GM23338 (cell line): ENCODE results near the gene NRG3. TPM values are rescaled to one million over a fixed set of nuclear protein-coding genes. Genes with fewer than 3 reads are reported as not detected.

ENCODE experiments used
- ATAC-seq: fragments of 200-7000 bp; cut with Tn5 transposase; 3 replicates; pipeline ENCODE4 v1.9.1; 2020
- DNase-seq: peaks from one replicate; pipeline ENCODE4 v3.0.0-alpha.2; 2015; ENCODE audit warnings: low spot score
- H2AFZ ChIP-seq: fragments of 200-600 bp; sonication (generic); 2 replicates; pipeline ENCODE4 v1.8.0; 2016; ENCODE audit warnings: antibody characterized with exemption, mild to moderate bottlenecking, moderate library complexity
- H3F3A ChIP-seq: fragments of 200-600 bp; sonication (generic); replicated peaks from 2 replicates; pipeline ENCODE4 v1.8.0; 2017; ENCODE audit warnings: antibody characterized with exemption, mixed run types, low read depth
- H3K27ac ChIP-seq: fragments of 200-600 bp; sonication (generic); 2 replicates; pipeline ENCODE4 v1.6.1; 2016; ENCODE audit warnings: low read depth
- H3K27me3 ChIP-seq: fragments of 200-600 bp; sonication (generic); 2 replicates; pipeline ENCODE4 v1.8.0; 2016; ENCODE audit warnings: mild to moderate bottlenecking, mixed run types, moderate library complexity; ENCODE audit not compliant: insufficient read depth
- H3K36me3 ChIP-seq: fragments of 200-600 bp; sonication (generic); 2 replicates; pipeline ENCODE4 v1.8.0; 2016; ENCODE audit warnings: mild to moderate bottlenecking; ENCODE audit not compliant: insufficient read depth
- H3K4me1 ChIP-seq: fragments of 200-600 bp; sonication (generic); 2 replicates; pipeline ENCODE4 v1.8.0; 2016; ENCODE audit warnings: mild to moderate bottlenecking, moderate library complexity; ENCODE audit not compliant: insufficient read depth
- H3K4me2 ChIP-seq: fragments of 200-600 bp; sonication (generic); 2 replicates; pipeline ENCODE4 v1.7.1; 2017; ENCODE audit warnings: mixed run types
- H3K4me3 ChIP-seq: fragments of 200-600 bp; sonication (generic); 2 replicates; pipeline ENCODE4 v1.6.1; 2016; ENCODE audit warnings: mixed run types
- H3K79me2 ChIP-seq: fragments of 200-600 bp; sonication (generic); replicated peaks from 2 replicates; pipeline ENCODE4 v1.8.0; 2017; ENCODE audit warnings: mild to moderate bottlenecking; ENCODE audit not compliant: insufficient read depth
- H3K9me2 ChIP-seq: fragments of 200-600 bp; sonication (generic); 2 replicates; pipeline ENCODE4 v1.8.0; 2017; ENCODE audit not compliant: insufficient read depth
- H4K20me1 ChIP-seq: fragments of 200-600 bp; sonication (generic); replicated peaks from 2 replicates; pipeline ENCODE4 v1.8.0; 2017; ENCODE audit warnings: mild to moderate bottlenecking; ENCODE audit not compliant: insufficient read depth
- H3K27ac Mint-ChIP-seq: 2 replicates; pipeline ENCODE4 v1.8.0; 2020; ENCODE audit warnings: inconsistent platforms, mild to moderate bottlenecking, moderate library complexity, mixed read lengths
- H3K27me3 Mint-ChIP-seq: 3 replicates; pipeline ENCODE4 v1.8.0; 2022; ENCODE audit warnings: low read depth, mild to moderate bottlenecking, moderate library complexity, mixed read lengths, inconsistent platforms; ENCODE audit not compliant: insufficient read depth, poor library complexity
- H3K36me3 Mint-ChIP-seq: 3 replicates; pipeline ENCODE4 v1.8.0; 2021; ENCODE audit warnings: low read depth, mild to moderate bottlenecking, inconsistent platforms, moderate library complexity, mixed read lengths
- H3K4me1 Mint-ChIP-seq: 3 replicates; pipeline ENCODE4 v1.8.0; 2020; ENCODE audit warnings: mild to moderate bottlenecking, inconsistent platforms, mixed read lengths
- H3K4me3 Mint-ChIP-seq: 3 replicates; pipeline ENCODE4 v1.8.0; 2021; ENCODE audit warnings: moderate library complexity, mild to moderate bottlenecking, inconsistent platforms, mixed read lengths
- H3K9me3 Mint-ChIP-seq: 3 replicates; pipeline ENCODE4 v1.8.0; 2020; ENCODE audit warnings: moderate library complexity, mild to moderate bottlenecking, inconsistent platforms, mixed read lengths
- CREB1 ChIP-seq: fragments of 250-450 bp; sonication (Bioruptor Pico); IDR thresholded peaks from 2 replicates; pipeline ENCODE4 v1.5.0; 2020; ENCODE audit warnings: low read depth, mild to moderate bottlenecking, moderate library complexity
- EZH2 ChIP-seq: fragments of 200-600 bp; sonication (generic); IDR thresholded peaks from one replicate; pipeline ENCODE4 v1.8.0; 2017; ENCODE audit warnings: antibody characterized with exemption, mild to moderate bottlenecking, low read depth; ENCODE audit not compliant: unreplicated experiment
- EZH2phosphoT487 ChIP-seq: fragments of 200-600 bp; sonication (generic); IDR thresholded peaks from one replicate; pipeline ENCODE4 v1.8.1; 2018; ENCODE audit warnings: antibody characterized with exemption; ENCODE audit not compliant: unreplicated experiment
- JUNB ChIP-seq: IDR thresholded peaks from one replicate; pipeline ENCODE4 v1.6.1; 2016; ENCODE audit warnings: antibody characterized with exemption; ENCODE audit not compliant: unreplicated experiment
- NANOG ChIP-seq: IDR thresholded peaks from 2 replicates; pipeline ENCODE4 v1.6.1; 2016; ENCODE audit warnings: antibody characterized with exemption, borderline replicate concordance
- POLR2AphosphoS5 ChIP-seq: IDR thresholded peaks from 2 replicates; pipeline ENCODE4 v1.6.1; 2016; ENCODE audit warnings: antibody characterized with exemption, low read depth
- STAT1 ChIP-seq: IDR thresholded peaks from one replicate; pipeline ENCODE4 v1.6.1; 2016; ENCODE audit warnings: antibody characterized with exemption; ENCODE audit not compliant: unreplicated experiment
- ZNF114 ChIP-seq: fragments of 250-450 bp; sonication (Bioruptor Pico); IDR thresholded peaks from 2 replicates; pipeline ENCODE4 v1.5.0; 2020; ENCODE audit warnings: mild to moderate bottlenecking, moderate library complexity
- ZNF331 ChIP-seq: fragments of 250-450 bp; sonication (Bioruptor Pico); IDR thresholded peaks from 2 replicates; pipeline ENCODE4 v1.5.0; 2020; ENCODE audit warnings: low read depth, mild to moderate bottlenecking, moderate library complexity
- polyA plus RNA-seq: library from polyadenylated mRNA; unstranded; fragments of >200 nt; fragmentation: Nextera tagmentation; extraction: Ambion mirVana; gene quantifications from 2 replicates; pipeline ENCODE4 v1.2.1, GENCODE V29; 2016
- total RNA-seq: library from RNA; depleted of rRNA; stranded (reverse); fragments of >200 nt; shearing (Covaris generic); gene quantifications from 2 replicates; pipeline ENCODE4 v1.2.3, GENCODE V29; 2014
- TF ChIP-seq, protein P1 (sequence below): IDR thresholded peaks from one replicate; pipeline ENCODE4 v1.6.1; 2018; ENCODE audit warnings: antibody characterized with exemption; ENCODE audit not compliant: unreplicated experiment
- TF ChIP-seq, protein P2 (sequence below): fragments of 250-450 bp; sonication (Bioruptor Pico); IDR thresholded peaks from 2 replicates; pipeline ENCODE4 v1.5.0; 2020; ENCODE audit warnings: mild to moderate bottlenecking, moderate library complexity
- TF ChIP-seq, protein P3 (sequence below): IDR thresholded peaks from 2 replicates; pipeline ENCODE4 v1.6.1; 2016; ENCODE audit warnings: antibody characterized with exemption
- TF ChIP-seq, protein P4 (sequence below), 2 experiments: fragments of 200-600 bp in 1 of 2; sonication (generic) in 1 of 2; conservative IDR thresholded peaks; 2 replicates each; pipeline versions ENCODE4 v1.5.1 to v1.6.1; 2016 to 2017; ENCODE audit warnings: antibody characterized with exemption in 2 of 2, low read depth in 2 of 2, mild to moderate bottlenecking in 2 of 2, moderate library complexity in 1 of 2

NRG3 gene
- total and polyA plus RNA-seq, 2 experiments from 2014 or later: 1.9 to 3.9 TPM

DNA sequence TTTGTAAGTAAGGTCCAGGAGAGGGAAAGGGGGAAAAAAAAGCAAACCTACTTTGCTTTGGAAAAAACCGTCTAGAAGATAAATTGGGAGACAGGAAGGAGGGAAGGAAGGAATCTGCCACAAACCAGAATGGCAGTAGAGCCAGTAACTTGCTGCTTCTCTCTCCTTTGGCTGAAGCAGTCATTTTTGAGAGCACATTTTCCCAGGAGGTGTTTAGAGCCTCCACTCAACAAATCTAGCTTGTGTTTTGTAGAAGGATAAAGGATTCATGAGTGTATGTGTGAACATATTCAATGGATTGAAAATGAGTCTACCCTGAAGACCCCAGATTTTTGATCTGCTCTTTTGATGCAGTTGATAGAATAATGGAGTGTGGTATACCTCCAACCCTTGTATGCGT lies 2.6 kb downstream of the NRG3 start:
- no peaks in the 10 kb centered on the region for H3K9me2 ChIP-seq
- peaks cover 27% of the 10 kb centered on the region for H3K79me2 ChIP-seq
- Mint-ChIP-seq H3K36me3 (peaks cover 3% of the 10 kb centered on the region; the same call in 1 of the 3 replicates), H3K9me3 (peaks cover 3% of the 10 kb centered on the region; the same call in 1 of the 3 replicates), H3K4me3 (peak overlapping the region; percentile 90), H3K27ac (no peak overlapping the region), H3K27me3 (peaks cover 21% of the 10 kb centered on the region), H3K4me1 (peaks cover 60% of the 10 kb centered on the region)
- DNase-seq (no peak), ATAC-seq (no peak)
- H2AFZ ChIP-seq: no peak overlapping the region
- H3K4me1 ChIP-seq: peaks cover 52% of the 10 kb centered on the region
- TF ChIP-seq, protein P1, sequence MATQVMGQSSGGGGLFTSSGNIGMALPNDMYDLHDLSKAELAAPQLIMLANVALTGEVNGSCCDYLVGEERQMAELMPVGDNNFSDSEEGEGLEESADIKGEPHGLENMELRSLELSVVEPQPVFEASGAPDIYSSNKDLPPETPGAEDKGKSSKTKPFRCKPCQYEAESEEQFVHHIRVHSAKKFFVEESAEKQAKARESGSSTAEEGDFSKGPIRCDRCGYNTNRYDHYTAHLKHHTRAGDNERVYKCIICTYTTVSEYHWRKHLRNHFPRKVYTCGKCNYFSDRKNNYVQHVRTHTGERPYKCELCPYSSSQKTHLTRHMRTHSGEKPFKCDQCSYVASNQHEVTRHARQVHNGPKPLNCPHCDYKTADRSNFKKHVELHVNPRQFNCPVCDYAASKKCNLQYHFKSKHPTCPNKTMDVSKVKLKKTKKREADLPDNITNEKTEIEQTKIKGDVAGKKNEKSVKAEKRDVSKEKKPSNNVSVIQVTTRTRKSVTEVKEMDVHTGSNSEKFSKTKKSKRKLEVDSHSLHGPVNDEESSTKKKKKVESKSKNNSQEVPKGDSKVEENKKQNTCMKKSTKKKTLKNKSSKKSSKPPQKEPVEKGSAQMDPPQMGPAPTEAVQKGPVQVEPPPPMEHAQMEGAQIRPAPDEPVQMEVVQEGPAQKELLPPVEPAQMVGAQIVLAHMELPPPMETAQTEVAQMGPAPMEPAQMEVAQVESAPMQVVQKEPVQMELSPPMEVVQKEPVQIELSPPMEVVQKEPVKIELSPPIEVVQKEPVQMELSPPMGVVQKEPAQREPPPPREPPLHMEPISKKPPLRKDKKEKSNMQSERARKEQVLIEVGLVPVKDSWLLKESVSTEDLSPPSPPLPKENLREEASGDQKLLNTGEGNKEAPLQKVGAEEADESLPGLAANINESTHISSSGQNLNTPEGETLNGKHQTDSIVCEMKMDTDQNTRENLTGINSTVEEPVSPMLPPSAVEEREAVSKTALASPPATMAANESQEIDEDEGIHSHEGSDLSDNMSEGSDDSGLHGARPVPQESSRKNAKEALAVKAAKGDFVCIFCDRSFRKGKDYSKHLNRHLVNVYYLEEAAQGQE: no peak
- TF ChIP-seq NANOG: no peak
- TF ChIP-seq, protein P2, sequence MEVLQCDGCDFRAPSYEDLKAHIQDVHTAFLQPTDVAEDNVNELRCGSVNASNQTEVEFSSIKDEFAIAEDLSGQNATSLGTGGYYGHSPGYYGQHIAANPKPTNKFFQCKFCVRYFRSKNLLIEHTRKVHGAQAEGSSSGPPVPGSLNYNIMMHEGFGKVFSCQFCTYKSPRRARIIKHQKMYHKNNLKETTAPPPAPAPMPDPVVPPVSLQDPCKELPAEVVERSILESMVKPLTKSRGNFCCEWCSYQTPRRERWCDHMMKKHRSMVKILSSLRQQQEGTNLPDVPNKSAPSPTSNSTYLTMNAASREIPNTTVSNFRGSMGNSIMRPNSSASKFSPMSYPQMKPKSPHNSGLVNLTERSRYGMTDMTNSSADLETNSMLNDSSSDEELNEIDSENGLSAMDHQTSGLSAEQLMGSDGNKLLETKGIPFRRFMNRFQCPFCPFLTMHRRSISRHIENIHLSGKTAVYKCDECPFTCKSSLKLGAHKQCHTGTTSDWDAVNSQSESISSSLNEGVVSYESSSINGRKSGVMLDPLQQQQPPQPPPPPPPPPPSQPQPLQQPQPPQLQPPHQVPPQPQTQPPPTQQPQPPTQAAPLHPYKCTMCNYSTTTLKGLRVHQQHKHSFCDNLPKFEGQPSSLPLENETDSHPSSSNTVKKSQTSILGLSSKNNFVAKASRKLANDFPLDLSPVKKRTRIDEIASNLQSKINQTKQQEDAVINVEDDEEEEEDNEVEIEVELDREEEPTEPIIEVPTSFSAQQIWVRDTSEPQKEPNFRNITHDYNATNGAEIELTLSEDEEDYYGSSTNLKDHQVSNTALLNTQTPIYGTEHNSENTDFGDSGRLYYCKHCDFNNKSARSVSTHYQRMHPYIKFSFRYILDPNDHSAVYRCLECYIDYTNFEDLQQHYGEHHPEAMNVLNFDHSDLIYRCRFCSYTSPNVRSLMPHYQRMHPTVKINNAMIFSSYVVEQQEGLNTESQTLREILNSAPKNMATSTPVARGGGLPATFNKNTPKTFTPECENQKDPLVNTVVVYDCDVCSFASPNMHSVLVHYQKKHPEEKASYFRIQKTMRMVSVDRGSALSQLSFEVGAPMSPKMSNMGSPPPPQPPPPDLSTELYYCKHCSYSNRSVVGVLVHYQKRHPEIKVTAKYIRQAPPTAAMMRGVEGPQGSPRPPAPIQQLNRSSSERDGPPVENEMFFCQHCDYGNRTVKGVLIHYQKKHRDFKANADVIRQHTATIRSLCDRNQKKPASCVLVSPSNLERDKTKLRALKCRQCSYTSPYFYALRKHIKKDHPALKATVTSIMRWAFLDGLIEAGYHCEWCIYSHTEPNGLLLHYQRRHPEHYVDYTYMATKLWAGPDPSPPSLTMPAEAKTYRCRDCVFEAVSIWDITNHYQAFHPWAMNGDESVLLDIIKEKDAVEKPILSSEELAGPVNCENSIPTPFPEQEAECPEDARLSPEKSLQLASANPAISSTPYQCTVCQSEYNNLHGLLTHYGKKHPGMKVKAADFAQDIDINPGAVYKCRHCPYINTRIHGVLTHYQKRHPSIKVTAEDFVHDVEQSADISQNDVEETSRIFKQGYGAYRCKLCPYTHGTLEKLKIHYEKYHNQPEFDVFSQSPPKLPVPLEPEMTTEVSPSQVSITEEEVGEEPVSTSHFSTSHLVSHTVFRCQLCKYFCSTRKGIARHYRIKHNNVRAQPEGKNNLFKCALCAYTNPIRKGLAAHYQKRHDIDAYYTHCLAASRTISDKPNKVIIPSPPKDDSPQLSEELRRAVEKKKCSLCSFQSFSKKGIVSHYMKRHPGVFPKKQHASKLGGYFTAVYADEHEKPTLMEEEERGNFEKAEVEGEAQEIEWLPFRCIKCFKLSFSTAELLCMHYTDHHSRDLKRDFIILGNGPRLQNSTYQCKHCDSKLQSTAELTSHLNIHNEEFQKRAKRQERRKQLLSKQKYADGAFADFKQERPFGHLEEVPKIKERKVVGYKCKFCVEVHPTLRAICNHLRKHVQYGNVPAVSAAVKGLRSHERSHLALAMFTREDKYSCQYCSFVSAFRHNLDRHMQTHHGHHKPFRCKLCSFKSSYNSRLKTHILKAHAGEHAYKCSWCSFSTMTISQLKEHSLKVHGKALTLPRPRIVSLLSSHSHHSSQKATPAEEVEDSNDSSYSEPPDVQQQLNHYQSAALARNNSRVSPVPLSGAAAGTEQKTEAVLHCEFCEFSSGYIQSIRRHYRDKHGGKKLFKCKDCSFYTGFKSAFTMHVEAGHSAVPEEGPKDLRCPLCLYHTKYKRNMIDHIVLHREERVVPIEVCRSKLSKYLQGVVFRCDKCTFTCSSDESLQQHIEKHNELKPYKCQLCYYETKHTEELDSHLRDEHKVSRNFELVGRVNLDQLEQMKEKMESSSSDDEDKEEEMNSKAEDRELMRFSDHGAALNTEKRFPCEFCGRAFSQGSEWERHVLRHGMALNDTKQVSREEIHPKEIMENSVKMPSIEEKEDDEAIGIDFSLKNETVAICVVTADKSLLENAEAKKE (CRISPR knock-in tag): no peak
- no peak for TF ChIP-seq ZNF114 (CRISPR knock-in tag)
- no peak for TF ChIP-seq EZH2
- TF ChIP-seq JUNB: no peak
- TF ChIP-seq STAT1: no peak
- no peak for TF ChIP-seq ZNF331 (CRISPR knock-in tag)
- no peak for TF ChIP-seq CREB1
- TF ChIP-seq, protein P3, sequence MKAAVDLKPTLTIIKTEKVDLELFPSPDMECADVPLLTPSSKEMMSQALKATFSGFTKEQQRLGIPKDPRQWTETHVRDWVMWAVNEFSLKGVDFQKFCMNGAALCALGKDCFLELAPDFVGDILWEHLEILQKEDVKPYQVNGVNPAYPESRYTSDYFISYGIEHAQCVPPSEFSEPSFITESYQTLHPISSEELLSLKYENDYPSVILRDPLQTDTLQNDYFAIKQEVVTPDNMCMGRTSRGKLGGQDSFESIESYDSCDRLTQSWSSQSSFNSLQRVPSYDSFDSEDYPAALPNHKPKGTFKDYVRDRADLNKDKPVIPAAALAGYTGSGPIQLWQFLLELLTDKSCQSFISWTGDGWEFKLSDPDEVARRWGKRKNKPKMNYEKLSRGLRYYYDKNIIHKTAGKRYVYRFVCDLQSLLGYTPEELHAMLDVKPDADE: no peak
- TF ChIP-seq EZH2phosphoT487: no peak
- TF ChIP-seq POLR2AphosphoS5: no peak
- TF ChIP-seq, protein P4, sequence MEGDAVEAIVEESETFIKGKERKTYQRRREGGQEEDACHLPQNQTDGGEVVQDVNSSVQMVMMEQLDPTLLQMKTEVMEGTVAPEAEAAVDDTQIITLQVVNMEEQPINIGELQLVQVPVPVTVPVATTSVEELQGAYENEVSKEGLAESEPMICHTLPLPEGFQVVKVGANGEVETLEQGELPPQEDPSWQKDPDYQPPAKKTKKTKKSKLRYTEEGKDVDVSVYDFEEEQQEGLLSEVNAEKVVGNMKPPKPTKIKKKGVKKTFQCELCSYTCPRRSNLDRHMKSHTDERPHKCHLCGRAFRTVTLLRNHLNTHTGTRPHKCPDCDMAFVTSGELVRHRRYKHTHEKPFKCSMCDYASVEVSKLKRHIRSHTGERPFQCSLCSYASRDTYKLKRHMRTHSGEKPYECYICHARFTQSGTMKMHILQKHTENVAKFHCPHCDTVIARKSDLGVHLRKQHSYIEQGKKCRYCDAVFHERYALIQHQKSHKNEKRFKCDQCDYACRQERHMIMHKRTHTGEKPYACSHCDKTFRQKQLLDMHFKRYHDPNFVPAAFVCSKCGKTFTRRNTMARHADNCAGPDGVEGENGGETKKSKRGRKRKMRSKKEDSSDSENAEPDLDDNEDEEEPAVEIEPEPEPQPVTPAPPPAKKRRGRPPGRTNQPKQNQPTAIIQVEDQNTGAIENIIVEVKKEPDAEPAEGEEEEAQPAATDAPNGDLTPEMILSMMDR (conservative IDR thresholded peaks at IDR 0.05; ENCODE audit: low read depth in 2 of 2): no peak
- peaks cover 51% of the 10 kb centered on the region for H3K27me3 ChIP-seq
- no peaks in the 10 kb centered on the region for H3K36me3 ChIP-seq
- 0 out of 2 replicates have a peak, but pooled peaks cover 4% of the 10 kb centered on the region for H3F3A ChIP-seq
- no peak overlapping the region for H3K27ac ChIP-seq
- peak overlapping the region; percentile 82 for H3K4me2 ChIP-seq
- no peaks in the 10 kb centered on the region for H4K20me1 ChIP-seq
- peak overlapping the region; percentile 70 for H3K4me3 ChIP-seq
